GM12873 (cell line): Measurements from ENCODE around the gene CYP21A2.

Experiments used
- CTCF ChIP-seq: IDR thresholded peaks from 2 replicates; pipeline ENCODE4 v1.5.1; 2012; ENCODE audit warnings: low read depth, mild to moderate bottlenecking, moderate library complexity, low read length, control low read depth; ENCODE audit not compliant: insufficient read depth; ENCODE audit errors: missing control alignments

The CYP21A2 gene

DNA sequence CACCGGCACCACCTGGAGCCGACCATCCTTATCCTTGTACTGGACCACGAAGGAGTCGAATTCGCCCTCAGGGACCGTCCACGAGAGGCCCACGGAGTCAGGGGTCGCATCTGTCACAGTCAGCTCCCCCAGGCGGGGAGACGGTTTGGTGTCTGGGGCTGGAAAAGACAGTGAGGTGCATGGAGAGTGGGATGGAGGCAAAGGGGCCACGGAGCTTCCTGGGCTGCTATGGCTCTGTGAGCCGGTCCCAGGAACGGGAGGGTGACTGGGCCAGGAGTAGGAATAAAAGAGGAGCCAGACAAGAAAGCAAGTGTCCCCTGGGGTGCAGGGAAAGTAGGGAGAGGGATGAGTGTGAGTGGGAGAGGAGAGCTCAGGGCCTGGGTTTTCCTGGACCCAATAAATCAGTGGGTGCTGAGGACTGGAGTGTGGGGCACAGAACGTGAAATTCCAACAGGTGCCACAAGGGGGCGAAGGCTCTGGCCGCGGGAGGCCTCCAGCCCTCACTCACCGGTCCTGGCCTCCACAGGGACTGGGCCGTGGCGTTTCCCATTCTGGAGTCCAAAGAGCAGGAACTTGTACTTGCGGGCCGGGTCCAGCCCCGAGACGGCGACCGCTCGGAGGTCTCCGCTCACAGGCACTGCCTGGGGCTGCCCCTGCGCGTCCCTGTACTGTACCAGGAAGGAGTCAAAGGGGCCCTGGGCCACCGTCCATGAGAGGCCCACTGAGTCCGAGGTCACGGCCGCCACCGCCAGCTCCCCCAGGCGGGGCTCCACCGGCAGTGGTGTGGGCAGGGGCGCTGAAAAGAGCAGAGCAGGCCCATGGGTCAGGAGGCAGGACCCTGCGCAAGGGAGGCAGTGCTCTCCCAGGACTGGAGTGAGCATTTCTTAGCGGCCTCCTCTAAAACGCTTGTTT lies 9.9 kb downstream of the CYP21A2 start:
- TF ChIP-seq CTCF: peak; percentile 90

GRCh38 chr6:32050562-32050961 lies 12.3 kb downstream of the CYP21A2 start:
- no peak for TF ChIP-seq CTCF

- TF ChIP-seq CTCF: no peak
Measured at GRCh38 chr6:32056254-32056653, 18.0 kb downstream of the CYP21A2 start.

- no peak for TF ChIP-seq CTCF
Measured at GRCh38 chr6:32057966-32058365, 19.8 kb downstream of the CYP21A2 start.

DNA sequence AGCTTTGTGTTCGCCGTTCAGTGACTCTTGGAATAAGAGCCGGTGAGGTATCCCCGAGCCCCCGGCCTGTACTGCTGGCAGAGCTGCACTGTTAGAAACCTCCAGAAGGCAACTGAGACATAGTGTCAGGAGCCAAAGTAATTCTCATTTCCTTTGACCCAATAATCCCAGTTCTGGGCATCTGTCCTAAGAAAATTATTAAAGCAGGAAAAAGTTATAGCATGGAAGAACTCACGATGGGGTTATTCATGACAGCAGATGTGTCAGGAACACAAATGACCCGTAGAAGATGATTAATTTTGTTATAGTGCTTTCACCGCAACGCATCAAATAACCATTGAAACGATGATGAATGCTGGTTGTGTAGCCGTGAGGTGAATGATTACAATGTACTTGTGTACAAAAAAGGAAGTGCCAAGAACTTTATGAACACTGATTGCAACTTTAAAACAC lies 20.3 kb downstream of the CYP21A2 start:
- TF ChIP-seq CTCF: no peak

- no peak for TF ChIP-seq CTCF
Measured at GRCh38 chr6:32060966-32061655, 22.9 kb downstream of the CYP21A2 start.

DNA sequence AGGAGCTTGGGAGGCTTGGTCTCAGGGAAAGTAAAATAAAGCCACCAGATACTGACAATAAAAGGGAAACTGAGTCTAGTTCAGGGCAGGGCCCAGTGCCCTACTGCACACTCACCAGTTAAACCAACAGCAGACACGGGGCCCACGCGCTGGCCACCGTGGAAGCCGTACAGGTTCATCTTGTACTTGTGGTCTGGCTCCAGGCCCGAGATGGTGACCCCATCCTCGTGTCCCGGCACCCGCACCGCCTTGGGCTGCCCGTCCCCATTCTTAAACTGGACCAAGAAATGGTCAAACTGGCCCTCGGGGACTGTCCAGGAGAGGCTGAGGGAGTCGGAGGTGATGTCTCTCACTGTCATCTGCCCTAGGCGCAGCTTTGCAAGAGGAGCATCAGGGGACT lies 26.5 kb downstream of the CYP21A2 start:
- no peak for TF ChIP-seq CTCF
